Germinal center (tissue), 1 donor: Measurements from ENCODE around the gene AZIN2.

ENCODE experiments used
- DNase-seq: peaks from one replicate; pipeline ENCODE4 v3.0.0; 2012; ENCODE audit warnings: mixed read lengths, low spot score

AZIN2 gene

DNA sequence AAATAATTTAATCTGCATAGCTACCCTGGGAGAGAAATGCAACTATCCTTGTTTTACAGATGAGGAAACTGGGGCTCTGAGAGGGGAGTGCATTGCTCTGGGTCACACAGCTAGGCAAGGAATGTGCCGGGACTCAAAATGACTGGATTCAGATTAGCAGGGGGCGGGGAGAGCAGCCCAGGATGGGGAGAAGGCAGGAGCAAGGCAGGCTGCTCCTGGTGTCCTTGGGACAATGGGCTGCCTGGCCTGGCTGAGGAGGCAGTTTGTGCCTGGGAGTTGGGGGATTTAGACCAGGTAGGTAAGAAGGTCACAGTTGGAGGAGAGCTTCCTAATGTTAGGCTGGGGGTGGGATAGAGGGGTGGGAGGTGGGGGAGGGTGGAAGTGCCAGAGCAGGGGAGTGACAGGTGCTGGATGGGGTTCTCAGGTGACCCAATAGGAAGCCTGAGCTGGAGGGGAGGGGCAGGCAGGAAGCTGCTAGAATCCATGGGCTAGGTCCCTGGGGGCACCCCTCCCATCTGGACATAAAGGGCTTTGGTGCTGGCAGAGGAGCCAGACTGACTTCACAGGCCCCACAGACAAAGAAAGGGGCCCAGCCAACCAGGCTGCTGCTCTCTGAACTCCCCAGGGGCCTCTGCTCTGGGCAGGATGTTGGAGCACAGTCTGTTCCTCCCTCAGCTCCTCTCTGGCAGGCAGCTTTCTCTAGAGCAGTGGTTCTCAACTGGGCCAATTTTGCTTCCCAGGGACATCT is 71.9 kb downstream of the AZIN2 start:
- DNase-seq = peak; percentile 29

DNA sequence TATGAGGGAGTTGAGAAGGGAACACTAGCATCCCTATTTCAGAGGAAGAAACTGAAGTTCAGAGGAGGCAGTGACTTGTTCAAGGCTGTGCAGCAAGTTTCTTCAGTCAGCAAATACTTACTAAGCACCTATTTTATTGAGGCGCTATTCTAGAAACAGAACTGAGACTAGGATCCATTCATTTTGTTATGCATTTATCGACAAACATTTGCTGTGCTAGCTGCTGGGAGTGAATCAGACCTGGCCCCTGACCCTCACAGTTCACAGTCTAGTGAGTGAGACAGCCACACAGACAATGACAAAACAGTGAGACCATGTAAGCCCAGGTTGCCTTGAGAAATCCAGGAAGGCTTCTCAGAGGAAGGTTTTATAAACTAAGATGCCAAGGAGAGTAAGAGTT is 72.7 kb downstream of the AZIN2 start:
- DNase-seq = no peak

GRCh38 chr1:33155877-33156538 is 75.1 kb downstream of the AZIN2 start:
- no peak for DNase-seq

DNA sequence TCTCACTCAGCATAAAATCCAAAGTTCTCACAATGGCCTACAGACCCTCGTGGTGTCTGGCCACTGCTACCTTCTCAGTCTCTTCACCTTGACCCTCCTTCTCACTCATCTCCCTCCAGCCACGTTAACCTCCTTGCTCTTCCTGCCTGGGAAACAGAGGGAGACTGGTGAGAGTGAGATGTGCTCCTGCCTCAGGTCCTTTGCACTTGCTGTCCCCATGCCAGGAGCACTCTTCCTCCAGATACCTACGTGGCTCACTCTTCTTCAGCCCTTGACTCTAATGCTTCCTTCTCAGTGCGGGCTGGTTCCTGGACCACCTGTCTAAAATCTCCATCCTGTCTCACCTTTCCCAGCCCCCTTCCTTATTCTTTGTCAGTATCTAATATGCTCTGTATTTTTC is 76.2 kb downstream of the AZIN2 start:
- DNase-seq = no peak

DNA sequence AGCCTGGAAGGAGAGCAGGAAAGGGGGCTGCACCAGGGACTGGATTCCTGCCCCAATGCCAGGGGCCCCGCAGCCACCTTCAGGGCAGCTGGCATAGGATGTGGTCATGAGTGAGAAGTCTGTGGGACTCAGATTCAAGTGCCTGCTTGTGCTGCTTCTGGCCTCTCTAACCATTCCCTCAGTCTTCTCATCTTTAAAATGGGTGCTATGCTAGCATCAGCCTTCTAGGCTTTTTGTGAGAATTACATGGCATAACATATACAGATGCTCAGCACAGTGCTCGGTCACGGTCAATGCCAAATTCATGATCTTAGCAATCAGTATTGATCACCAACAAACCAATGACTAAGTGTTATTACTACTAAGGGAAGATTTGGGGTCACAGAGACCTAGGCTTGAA is 77.4 kb downstream of the AZIN2 start:
- DNase-seq = no peak

- no peak for DNase-seq
Observed at GRCh38 chr1:33159577-33159976, 78.6 kb downstream of the AZIN2 start.

DNA sequence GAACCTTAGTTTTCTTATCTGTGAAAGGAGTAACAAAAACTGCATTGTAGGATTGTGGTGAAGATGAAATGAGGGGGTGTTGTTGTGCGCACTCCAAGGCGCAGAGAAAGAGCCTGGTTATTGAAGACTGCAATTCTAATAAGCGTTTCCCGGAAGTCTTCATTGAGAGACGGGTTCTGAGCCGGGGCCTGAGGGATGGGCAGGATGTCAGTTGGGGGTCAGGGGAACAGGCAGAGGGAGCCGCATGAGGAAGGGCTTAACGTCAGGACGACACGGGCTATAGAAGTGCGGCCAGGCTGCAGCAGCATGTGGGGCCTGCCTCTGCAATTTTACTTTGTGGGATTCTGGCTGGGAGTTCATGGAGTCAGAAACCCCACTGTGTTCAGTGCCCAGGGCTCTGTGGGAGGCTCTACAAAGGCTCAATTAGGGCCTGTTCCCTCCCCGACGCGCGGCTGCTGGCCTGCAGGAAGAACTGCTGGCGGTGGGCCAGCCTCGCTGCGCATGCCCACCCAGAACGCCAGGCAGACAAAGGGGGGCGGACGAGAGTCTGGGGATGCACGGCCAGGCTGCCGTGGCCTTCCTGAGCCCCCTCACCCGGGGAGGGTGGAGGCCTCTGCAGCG is 80.2 kb downstream of the AZIN2 start:
- DNase-seq = no peak

- DNase-seq = no peak
Observed at GRCh38 chr1:33162141-33162540, 81.2 kb downstream of the AZIN2 start.

DNA sequence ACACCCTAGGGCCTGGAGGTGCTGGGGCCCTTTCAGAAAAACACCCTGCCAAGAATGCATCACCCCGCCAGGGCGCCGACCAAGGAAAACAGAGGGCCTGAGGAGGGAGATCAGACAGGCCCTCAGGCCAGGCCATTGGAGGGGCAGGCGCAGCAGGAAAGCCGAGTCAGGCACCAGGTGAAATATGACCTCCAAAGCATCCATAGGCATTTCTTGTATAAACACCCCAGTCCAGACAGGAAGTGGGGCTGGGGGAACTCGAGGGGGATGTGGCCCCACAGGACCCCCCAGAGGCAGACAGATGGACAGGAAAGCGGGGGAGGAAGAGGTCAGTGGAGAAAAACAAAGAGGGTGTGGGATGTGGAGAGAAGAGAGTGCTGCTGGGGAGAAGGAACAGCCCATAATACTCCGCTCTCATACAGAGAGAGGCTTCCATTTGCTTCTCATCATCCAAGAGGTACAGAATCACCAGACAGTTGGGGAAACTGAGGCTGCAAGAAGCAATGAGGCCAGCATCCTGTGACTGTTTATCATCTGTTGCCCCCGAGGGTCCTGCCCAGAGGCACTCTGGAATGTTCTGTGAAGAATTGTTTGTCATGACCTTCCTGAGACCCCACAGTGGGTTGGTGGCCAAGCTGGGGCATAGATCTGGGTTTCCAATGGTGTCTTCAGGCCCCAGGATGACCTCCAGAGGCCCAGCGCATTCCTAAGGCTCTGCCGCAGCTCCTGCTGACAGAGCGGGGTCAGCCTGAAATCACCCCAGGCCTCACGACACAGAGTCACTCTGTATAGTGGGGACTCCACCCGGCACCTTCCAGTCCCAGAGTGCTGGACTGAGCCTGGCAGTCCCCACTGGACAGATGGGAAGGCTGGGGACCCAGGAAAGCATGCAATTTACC is 82.9 kb downstream of the AZIN2 start:
- DNase-seq = no peak

GRCh38 chr1:33165209-33165608 is 84.3 kb downstream of the AZIN2 start:
- no peak for DNase-seq

DNA sequence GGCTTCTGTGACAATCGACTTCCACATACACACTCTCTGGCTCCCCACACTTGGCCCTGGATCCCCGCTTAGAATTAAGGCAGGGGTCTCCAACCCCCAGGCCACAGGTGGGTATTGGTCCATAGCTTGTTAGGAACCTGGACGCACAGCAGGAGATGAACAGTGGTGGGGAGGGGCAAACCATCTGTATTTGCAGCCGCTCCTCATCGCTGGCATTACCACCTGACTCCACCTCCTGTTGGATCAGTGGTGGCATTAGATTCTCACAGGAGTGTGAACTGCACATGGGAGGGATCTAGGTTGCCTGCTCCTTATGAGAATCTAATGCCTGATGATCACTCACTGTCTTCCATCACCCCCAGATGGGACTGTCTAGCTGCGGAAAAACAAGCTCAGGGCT is 84.9 kb downstream of the AZIN2 start:
- no peak for DNase-seq

GRCh38 chr1:33167650-33168447 is 86.9 kb downstream of the AZIN2 start:
- DNase-seq = no peak

- no peak for DNase-seq
Observed at GRCh38 chr1:33168556-33169289, 87.8 kb downstream of the AZIN2 start.

GRCh38 chr1:33169290-33170055 is 88.5 kb downstream of the AZIN2 start:
- DNase-seq = no peak
